Measurements from ENCODE around the gene SLC43A3. TPM values are rescaled to one million over a fixed set of nuclear protein-coding genes. Genes with fewer than 3 reads are reported as not detected.

The SLC43A3 gene
- total RNA-seq, 2 donors from 2014 or later, result 10.6 to 13.8 TPM

GRCh38 chr11:57410287-57410686 lies 16.6 kb downstream of the SLC43A3 start:
- H3K36me3 Mint-ChIP-seq (ENCODE audit: low read depth), result peaks cover 37% of the 10 kb centered on the region
- no peaks in the 10 kb centered on the region for H3K4me1 ChIP-seq (ENCODE audit: control insufficient read depth, insufficient read depth, low read length)
- no peak overlapping the region for H3K27ac ChIP-seq (ENCODE audit: low read depth, low read length)
- TF ChIP-seq CTCF (conservative IDR thresholded peaks at IDR 0.05), result no peak
- no peaks in the 10 kb centered on the region for H3K27me3 ChIP-seq (ENCODE audit: control insufficient read depth, insufficient read depth, low read length, poor library complexity, severe bottlenecking)
- H3K9me3 ChIP-seq (ENCODE audit: control insufficient read depth, low read length), result no peaks in the 10 kb centered on the region
- no peaks in the 10 kb centered on the region for H3K4me1 Mint-ChIP-seq
- peaks cover 4% of the 10 kb centered on the region for H3K9me3 Mint-ChIP-seq
- no peak overlapping the region for H3K4me3 Mint-ChIP-seq
- H3K9ac ChIP-seq (ENCODE audit: extremely low read depth, low read length, poor library complexity, severe bottlenecking), result no peak overlapping the region
- H3K27me3 Mint-ChIP-seq (ENCODE audit: insufficient read depth), result no peaks in the 10 kb centered on the region
- H3K36me3 ChIP-seq (ENCODE audit: control insufficient read depth, insufficient read depth, low read length), result no peaks in the 10 kb centered on the region
- H3K4me3 ChIP-seq (ENCODE audit: low read length), result no peak overlapping the region
- no peak overlapping the region for H3K27ac Mint-ChIP-seq
- DNase-seq, result no peak

DNA sequence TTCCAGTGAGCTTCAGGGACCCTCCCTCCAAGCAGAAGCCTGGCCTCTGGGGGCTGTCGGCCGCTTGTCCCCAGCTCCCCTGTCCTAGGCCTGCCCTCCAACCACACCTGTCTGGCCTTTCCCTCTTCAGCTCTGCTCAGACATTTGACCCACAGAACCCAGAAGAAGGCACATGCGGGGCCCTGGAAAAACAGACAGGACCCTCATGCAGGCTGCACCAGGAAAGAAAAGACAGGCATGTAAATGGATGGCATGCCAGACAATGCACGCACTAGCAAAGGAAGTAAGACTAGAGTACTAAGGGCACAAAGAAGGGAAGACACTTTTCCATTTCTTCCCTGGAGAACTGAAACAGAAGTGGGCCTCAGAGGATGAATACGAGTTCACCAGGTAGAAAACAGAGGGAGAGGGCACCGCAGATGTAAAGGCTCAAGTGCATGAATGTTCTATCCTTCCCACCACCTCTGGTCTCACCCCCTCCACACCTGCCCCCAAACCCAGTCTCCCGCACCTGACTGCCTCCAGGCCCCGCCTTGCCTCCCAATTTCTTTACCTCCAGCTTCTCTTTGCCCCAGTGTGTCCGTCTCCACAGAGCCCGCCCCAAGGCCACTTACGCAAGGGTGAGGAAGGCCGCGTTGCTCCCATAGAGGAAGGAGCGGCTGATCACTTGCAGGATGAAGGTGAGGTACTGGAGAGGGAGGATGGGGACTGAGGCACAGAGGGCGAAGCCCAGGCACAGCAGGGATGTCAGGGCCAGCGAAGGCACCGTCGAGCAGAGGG lies 17.4 kb downstream of the SLC43A3 start:
- H3K9me3 Mint-ChIP-seq, result peaks cover 4% of the 10 kb centered on the region
- H3K4me1 Mint-ChIP-seq, result no peaks in the 10 kb centered on the region
- H3K27ac ChIP-seq (ENCODE audit: low read depth, low read length), result no peak overlapping the region
- DNase-seq, result no peak
- peaks cover 32% of the 10 kb centered on the region for H3K36me3 Mint-ChIP-seq (ENCODE audit: low read depth)
- no peak overlapping the region for H3K27ac Mint-ChIP-seq
- no peaks in the 10 kb centered on the region for H3K27me3 ChIP-seq (ENCODE audit: control insufficient read depth, insufficient read depth, low read length, poor library complexity, severe bottlenecking)
- no peaks in the 10 kb centered on the region for H3K9me3 ChIP-seq (ENCODE audit: control insufficient read depth, low read length)
- no peak overlapping the region for H3K4me3 ChIP-seq (ENCODE audit: low read length)
- WGBS, 2 experiments (ENCODE audit: insufficient coverage in 1 of 2, insufficient read length in 1 of 2), result 95 to 96% methylated on average over 11 to 18 of the region's 18 CpGs
- H3K27me3 Mint-ChIP-seq (ENCODE audit: insufficient read depth), result no peaks in the 10 kb centered on the region
- no peaks in the 10 kb centered on the region for H3K4me1 ChIP-seq (ENCODE audit: control insufficient read depth, insufficient read depth, low read length)
- TF ChIP-seq CTCF (conservative IDR thresholded peaks at IDR 0.05), result no peak
- no peak overlapping the region for H3K4me3 Mint-ChIP-seq
- no peaks in the 10 kb centered on the region for H3K36me3 ChIP-seq (ENCODE audit: control insufficient read depth, insufficient read depth, low read length)
- no peak overlapping the region for H3K9ac ChIP-seq (ENCODE audit: extremely low read depth, low read length, poor library complexity, severe bottlenecking)

GRCh38 chr11:57408771-57409170 lies 18.1 kb downstream of the SLC43A3 start:
- no peaks in the 10 kb centered on the region for H3K4me1 Mint-ChIP-seq
- H3K9me3 Mint-ChIP-seq, result peaks cover 4% of the 10 kb centered on the region
- no peak for TF ChIP-seq CTCF (conservative IDR thresholded peaks at IDR 0.05)
- no peak overlapping the region for H3K4me3 ChIP-seq (ENCODE audit: low read length)
- H3K27ac Mint-ChIP-seq, result no peak overlapping the region
- H3K27me3 Mint-ChIP-seq (ENCODE audit: insufficient read depth), result no peaks in the 10 kb centered on the region
- no peak overlapping the region for H3K9ac ChIP-seq (ENCODE audit: extremely low read depth, low read length, poor library complexity, severe bottlenecking)
- no peaks in the 10 kb centered on the region for H3K36me3 ChIP-seq (ENCODE audit: control insufficient read depth, insufficient read depth, low read length)
- no peaks in the 10 kb centered on the region for H3K27me3 ChIP-seq (ENCODE audit: control insufficient read depth, insufficient read depth, low read length, poor library complexity, severe bottlenecking)
- peaks cover 27% of the 10 kb centered on the region for H3K36me3 Mint-ChIP-seq (ENCODE audit: low read depth)
- H3K9me3 ChIP-seq (ENCODE audit: control insufficient read depth, low read length), result no peaks in the 10 kb centered on the region
- H3K27ac ChIP-seq (ENCODE audit: low read depth, low read length), result no peak overlapping the region
- no peak for DNase-seq
- H3K4me3 Mint-ChIP-seq, result no peak overlapping the region
- no peaks in the 10 kb centered on the region for H3K4me1 ChIP-seq (ENCODE audit: control insufficient read depth, insufficient read depth, low read length)
- 91 to 92% methylated on average over 2 of the region's 2 CpGs for WGBS, 2 experiments (ENCODE audit: insufficient coverage in 1 of 2, insufficient read length in 1 of 2)
